HEK293 (cell line): Measurements from ENCODE around the gene STK38.

Experiments
- CTCF ChIA-PET: fragments of 350-600 bp; formaldehyde crosslinking; extraction: SDS; loops from one replicate; lab custom pipeline; 2021; ENCODE audit warnings: antibody characterized with exemption; lab: Yijun Ruan, JAX
- POLR2A ChIA-PET: fragments of 300-600 bp; formaldehyde crosslinking; extraction: SDS; loops from one replicate; lab custom pipeline; 2020; ENCODE audit warnings: antibody characterized with exemption, inconsistent platforms; lab: Yijun Ruan, JAX
- H3K27ac ChIP-seq: fragments of 200-500 bp; sonication (Bioruptor generic); 2 replicates; pipeline ENCODE4 v1.5.1; 2014; ENCODE audit warnings: low read depth, low read length, control low read depth, inconsistent platforms; ENCODE audit errors: extremely low read depth
- H3K36me3 ChIP-seq, 2 experiments: fragments of 200-500 bp in 1 of 2; sonication (Bioruptor generic) in 1 of 2; 1 replicate in 1 of 2; 2 replicates in 1 of 2; pipeline ENCODE4 v1.5.1; 2014 to 2017; ENCODE audit warnings: inconsistent platforms in 2 of 2, low read length in 2 of 2; ENCODE audit not compliant: control insufficient read depth in 2 of 2, insufficient read depth in 1 of 2
- H3K4me1 ChIP-seq: fragments of 200-500 bp; sonication (Bioruptor generic); 2 replicates; pipeline ENCODE4 v1.5.1; 2014; ENCODE audit warnings: mild to moderate bottlenecking, low read length, inconsistent platforms; ENCODE audit not compliant: control insufficient read depth, insufficient read depth
- H3K4me3 ChIP-seq: 2 replicates; pipeline ENCODE4 v1.5.1; 2011; ENCODE audit warnings: low read depth, mild to moderate bottlenecking, control low read depth, low read length, moderate library complexity
- H3K9me3 ChIP-seq: fragments of 200-500 bp; sonication (Bioruptor generic); 2 replicates; pipeline ENCODE4 v1.5.1; 2014; ENCODE audit warnings: low read depth, low read length, inconsistent platforms; ENCODE audit not compliant: control insufficient read depth, insufficient read depth
- OSR2 ChIP-seq: fragments of 450-650 bp; formaldehyde crosslinking; IDR thresholded peaks from 2 replicates; pipeline ENCODE4 v1.5.1; 2016; ENCODE audit warnings: missing biosample characterization, missing genetic modification characterization
- OVOL3 ChIP-seq: fragments of 450-650 bp; formaldehyde crosslinking; IDR thresholded peaks from 2 replicates; pipeline ENCODE4 v1.5.1; 2016; ENCODE audit warnings: missing biosample characterization, missing genetic modification characterization
- PRDM1 ChIP-seq: fragments of 450-650 bp; formaldehyde crosslinking; IDR thresholded peaks from 2 replicates; pipeline ENCODE4; 2016; ENCODE audit warnings: missing biosample characterization, missing genetic modification characterization
- ZFP37 ChIP-seq: fragments of 450-650 bp; formaldehyde crosslinking; IDR thresholded peaks from 2 replicates; pipeline ENCODE4 v1.5.1; 2016; ENCODE audit warnings: missing biosample characterization, missing genetic modification characterization
- ZIC2 ChIP-seq: fragments of 450-650 bp; formaldehyde crosslinking; IDR thresholded peaks from 2 replicates; pipeline ENCODE4 v1.5.1; 2016; ENCODE audit warnings: missing biosample characterization, missing genetic modification characterization
- ZNF138 ChIP-seq: fragments of 450-650 bp; formaldehyde crosslinking; IDR thresholded peaks from 2 replicates; pipeline ENCODE4 v1.5.1; 2016; ENCODE audit warnings: missing biosample characterization, missing genetic modification characterization, borderline replicate concordance
- ZNF341 ChIP-seq: fragments of 450-650 bp; formaldehyde crosslinking; IDR thresholded peaks from 2 replicates; pipeline ENCODE4; 2016; ENCODE audit warnings: low read depth, missing biosample characterization, missing genetic modification characterization
- ZNF354C ChIP-seq: fragments of 450-650 bp; formaldehyde crosslinking; IDR thresholded peaks from 2 replicates; pipeline ENCODE4 v1.5.1; 2016; ENCODE audit warnings: missing biosample characterization, missing genetic modification characterization, low read depth, borderline replicate concordance
- ZNF366 ChIP-seq: fragments of 450-650 bp; formaldehyde crosslinking; conservative IDR thresholded peaks from 2 replicates; pipeline ENCODE4 v1.5.1; 2016; ENCODE audit warnings: missing biosample characterization, missing genetic modification characterization
- ZNF426 ChIP-seq: fragments of 450-650 bp; formaldehyde crosslinking; IDR thresholded peaks from 2 replicates; pipeline ENCODE4 v1.5.1; 2017; ENCODE audit warnings: missing biosample characterization, missing genetic modification characterization, mild to moderate bottlenecking, inconsistent platforms, moderate library complexity
- ZNF555 ChIP-seq: fragments of 450-650 bp; formaldehyde crosslinking; conservative IDR thresholded peaks from 2 replicates; pipeline ENCODE4 v1.5.1; 2017; ENCODE audit warnings: missing biosample characterization, mild to moderate bottlenecking, missing genetic modification characterization, inconsistent platforms
- ZNF560 ChIP-seq: fragments of 450-650 bp; formaldehyde crosslinking; IDR thresholded peaks from 2 replicates; pipeline ENCODE4 v1.5.1; 2017; ENCODE audit warnings: missing biosample characterization, missing genetic modification characterization, borderline replicate concordance
- ZNF600 ChIP-seq: fragments of 450-650 bp; formaldehyde crosslinking; IDR thresholded peaks from 2 replicates; pipeline ENCODE4 v1.5.1; 2016; ENCODE audit warnings: missing biosample characterization, missing genetic modification characterization
- ZNF629 ChIP-seq: fragments of 450-650 bp; formaldehyde crosslinking; IDR thresholded peaks from 2 replicates; pipeline ENCODE4 v1.5.1; 2017; ENCODE audit warnings: missing biosample characterization, missing genetic modification characterization
- ZNF660 ChIP-seq: fragments of 450-650 bp; IDR thresholded peaks from 2 replicates; pipeline ENCODE4 v1.5.1; 2018; ENCODE audit warnings: missing biosample characterization, mild to moderate bottlenecking, missing genetic modification characterization
- ZNF677 ChIP-seq: fragments of 450-650 bp; IDR thresholded peaks from 2 replicates; pipeline ENCODE4 v1.5.0; 2018; ENCODE audit warnings: missing biosample characterization, mild to moderate bottlenecking, missing genetic modification characterization, moderate library complexity
- ZXDB ChIP-seq: fragments of 450-650 bp; formaldehyde crosslinking; IDR thresholded peaks from 2 replicates; pipeline ENCODE4 v1.5.1; 2016; ENCODE audit warnings: missing biosample characterization, missing genetic modification characterization
- TF ChIP-seq, protein P1 (sequence below): fragments of 450-650 bp; formaldehyde crosslinking; IDR thresholded peaks from 2 replicates; pipeline ENCODE4 v1.5.1; 2017; ENCODE audit warnings: missing biosample characterization, missing genetic modification characterization
- TF ChIP-seq, protein P2 (sequence below): fragments of 450-650 bp; formaldehyde crosslinking; IDR thresholded peaks from 2 replicates; pipeline ENCODE4 v1.5.1; 2017; ENCODE audit warnings: missing biosample characterization, missing genetic modification characterization
- TF ChIP-seq, protein P3 (sequence below): fragments of 450-650 bp; formaldehyde crosslinking; conservative IDR thresholded peaks from 2 replicates; pipeline ENCODE4 v1.5.1; 2016; ENCODE audit warnings: low read depth, missing biosample characterization, missing genetic modification characterization
- TF ChIP-seq, protein P4 (sequence below): fragments of 450-650 bp; formaldehyde crosslinking; IDR thresholded peaks from 2 replicates; pipeline ENCODE4 v1.5.1; 2016; ENCODE audit warnings: missing biosample characterization, missing genetic modification characterization

The STK38 gene

DNA sequence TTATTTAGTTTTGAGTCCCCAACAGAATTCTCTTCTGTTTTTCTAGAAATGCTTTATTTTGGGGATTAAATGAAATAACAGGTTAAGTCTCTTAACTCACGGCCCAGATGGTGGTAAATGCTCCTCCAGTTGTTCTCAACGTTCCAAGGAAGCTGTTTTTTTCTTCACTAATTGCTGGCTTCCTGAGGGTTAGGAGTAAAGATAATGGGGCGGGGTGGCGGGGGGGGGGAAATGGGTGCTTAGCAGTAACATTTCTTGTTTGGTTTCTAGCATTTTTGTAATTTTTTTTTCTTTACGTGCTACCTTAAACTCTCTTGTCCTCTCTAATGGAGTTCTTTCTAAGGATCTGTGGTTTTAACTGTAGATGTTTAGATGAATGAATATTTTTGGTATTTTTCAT lies 49.1 kb upstream of the STK38 start:
- peaks cover 47 to 68% of the 10 kb centered on the region in 2 experiments for H3K36me3 ChIP-seq
- H3K4me3 ChIP-seq: peak overlapping the region; percentile 90
- no peak for TF ChIP-seq ZNF138 (tag by site-specific recombination)
- TF ChIP-seq ZNF677 (tag by site-specific recombination): no peak
- TF ChIP-seq, protein P1, sequence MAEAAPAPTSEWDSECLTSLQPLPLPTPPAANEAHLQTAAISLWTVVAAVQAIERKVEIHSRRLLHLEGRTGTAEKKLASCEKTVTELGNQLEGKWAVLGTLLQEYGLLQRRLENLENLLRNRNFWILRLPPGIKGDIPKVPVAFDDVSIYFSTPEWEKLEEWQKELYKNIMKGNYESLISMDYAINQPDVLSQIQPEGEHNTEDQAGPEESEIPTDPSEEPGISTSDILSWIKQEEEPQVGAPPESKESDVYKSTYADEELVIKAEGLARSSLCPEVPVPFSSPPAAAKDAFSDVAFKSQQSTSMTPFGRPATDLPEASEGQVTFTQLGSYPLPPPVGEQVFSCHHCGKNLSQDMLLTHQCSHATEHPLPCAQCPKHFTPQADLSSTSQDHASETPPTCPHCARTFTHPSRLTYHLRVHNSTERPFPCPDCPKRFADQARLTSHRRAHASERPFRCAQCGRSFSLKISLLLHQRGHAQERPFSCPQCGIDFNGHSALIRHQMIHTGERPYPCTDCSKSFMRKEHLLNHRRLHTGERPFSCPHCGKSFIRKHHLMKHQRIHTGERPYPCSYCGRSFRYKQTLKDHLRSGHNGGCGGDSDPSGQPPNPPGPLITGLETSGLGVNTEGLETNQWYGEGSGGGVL (tag by site-specific recombination): no peak
- TF ChIP-seq, protein P2, sequence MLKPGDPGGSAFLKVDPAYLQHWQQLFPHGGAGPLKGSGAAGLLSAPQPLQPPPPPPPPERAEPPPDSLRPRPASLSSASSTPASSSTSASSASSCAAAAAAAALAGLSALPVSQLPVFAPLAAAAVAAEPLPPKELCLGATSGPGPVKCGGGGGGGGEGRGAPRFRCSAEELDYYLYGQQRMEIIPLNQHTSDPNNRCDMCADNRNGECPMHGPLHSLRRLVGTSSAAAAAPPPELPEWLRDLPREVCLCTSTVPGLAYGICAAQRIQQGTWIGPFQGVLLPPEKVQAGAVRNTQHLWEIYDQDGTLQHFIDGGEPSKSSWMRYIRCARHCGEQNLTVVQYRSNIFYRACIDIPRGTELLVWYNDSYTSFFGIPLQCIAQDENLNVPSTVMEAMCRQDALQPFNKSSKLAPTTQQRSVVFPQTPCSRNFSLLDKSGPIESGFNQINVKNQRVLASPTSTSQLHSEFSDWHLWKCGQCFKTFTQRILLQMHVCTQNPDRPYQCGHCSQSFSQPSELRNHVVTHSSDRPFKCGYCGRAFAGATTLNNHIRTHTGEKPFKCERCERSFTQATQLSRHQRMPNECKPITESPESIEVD: peak; percentile 54; the same call in 1 of the 2 replicates
- no peak for TF ChIP-seq OSR2
- TF ChIP-seq ZNF426 (tag by site-specific recombination): 0 out of 2 replicates have a peak, but pooled peaks have one; percentile 6
- no peak for TF ChIP-seq ZIC2 (tag by site-specific recombination)
- TF ChIP-seq, all 188 proteins: peak for 2
- Histone ChIP-seq H3K4me1 (peaks cover 10% of the 10 kb centered on the region; the same call in 1 of the 2 replicates), H3K9me3 (no peaks in the 10 kb centered on the region), H3K27ac (no peak overlapping the region)
- POLR2A ChIA-PET: interaction anchor here (0.5 to 2.4 kb wide), 14 partner anchors 10 to 1269 kb away, joined by 3 to 17 read pairs (median 6); no protein-coding TSS in a partner anchor
- CTCF ChIA-PET: interaction anchor here (1.4 to 1.7 kb wide), 2 partner anchors 10 to 18 kb away, joined by 5 to 6 read pairs; no protein-coding TSS in a partner anchor

- Histone ChIP-seq H3K4me1 (peaks cover 10% of the 10 kb centered on the region; the same call in 1 of the 2 replicates), H3K27ac (peak overlapping the region; percentile 89), H3K9me3 (no peaks in the 10 kb centered on the region), H3K36me3 (peaks cover 34 to 55% of the 10 kb centered on the region in 2 experiments), H3K4me3 (peak overlapping the region; percentile 90)
- POLR2A ChIA-PET: interaction anchor here (0.6 to 2.4 kb wide), 15 partner anchors 9 to 391 kb away, joined by 3 to 17 read pairs (median 5); partner anchors contain the start of genes CDKN1A and MTCH1
- CTCF ChIA-PET: interaction anchor here (0.6 to 1.7 kb wide), 5 partner anchors 12 to 765 kb away, joined by 3 to 6 read pairs (median 3); no protein-coding TSS in a partner anchor
- TF ChIP-seq ZNF660 (tag by site-specific recombination): 0 out of 2 replicates have a peak, but pooled peaks have one; percentile 9
- peak; percentile 89 for TF ChIP-seq ZNF341 (tag by site-specific recombination)
- peak; percentile 25; the same call in 1 of the 2 replicates for TF ChIP-seq ZNF366 (tag by site-specific recombination)
- peak; percentile 8; the same call in 1 of the 2 replicates for TF ChIP-seq ZNF426 (tag by site-specific recombination)
- no peak for TF ChIP-seq ZXDB (tag by site-specific recombination)
- TF ChIP-seq OVOL3: no peak
- TF ChIP-seq ZNF555 (tag by site-specific recombination): no peak
- TF ChIP-seq ZFP37 (tag by site-specific recombination): no peak
- TF ChIP-seq, protein P3, sequence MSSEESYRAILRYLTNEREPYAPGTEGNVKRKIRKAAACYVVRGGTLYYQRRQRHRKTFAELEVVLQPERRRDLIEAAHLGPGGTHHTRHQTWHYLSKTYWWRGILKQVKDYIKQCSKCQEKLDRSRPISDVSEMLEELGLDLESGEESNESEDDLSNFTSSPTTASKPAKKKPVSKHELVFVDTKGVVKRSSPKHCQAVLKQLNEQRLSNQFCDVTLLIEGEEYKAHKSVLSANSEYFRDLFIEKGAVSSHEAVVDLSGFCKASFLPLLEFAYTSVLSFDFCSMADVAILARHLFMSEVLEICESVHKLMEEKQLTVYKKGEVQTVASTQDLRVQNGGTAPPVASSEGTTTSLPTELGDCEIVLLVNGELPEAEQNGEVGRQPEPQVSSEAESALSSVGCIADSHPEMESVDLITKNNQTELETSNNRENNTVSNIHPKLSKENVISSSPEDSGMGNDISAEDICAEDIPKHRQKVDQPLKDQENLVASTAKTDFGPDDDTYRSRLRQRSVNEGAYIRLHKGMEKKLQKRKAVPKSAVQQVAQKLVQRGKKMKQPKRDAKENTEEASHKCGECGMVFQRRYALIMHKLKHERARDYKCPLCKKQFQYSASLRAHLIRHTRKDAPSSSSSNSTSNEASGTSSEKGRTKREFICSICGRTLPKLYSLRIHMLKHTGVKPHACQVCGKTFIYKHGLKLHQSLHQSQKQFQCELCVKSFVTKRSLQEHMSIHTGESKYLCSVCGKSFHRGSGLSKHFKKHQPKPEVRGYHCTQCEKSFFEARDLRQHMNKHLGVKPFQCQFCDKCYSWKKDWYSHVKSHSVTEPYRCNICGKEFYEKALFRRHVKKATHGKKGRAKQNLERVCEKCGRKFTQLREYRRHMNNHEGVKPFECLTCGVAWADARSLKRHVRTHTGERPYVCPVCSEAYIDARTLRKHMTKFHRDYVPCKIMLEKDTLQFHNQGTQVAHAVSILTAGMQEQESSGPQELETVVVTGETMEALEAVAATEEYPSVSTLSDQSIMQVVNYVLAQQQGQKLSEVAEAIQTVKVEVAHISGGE (tag by site-specific recombination): 0 out of 2 replicates have a peak, but pooled peaks have one; percentile 12
- TF ChIP-seq ZNF354C: no peak
- TF ChIP-seq, protein P2: 0 out of 2 replicates have a peak, but pooled peaks have one; percentile 21
- TF ChIP-seq PRDM1: peak; percentile 38; the same call in 1 of the 2 replicates
- no peak for TF ChIP-seq ZNF560 (tag by site-specific recombination)
- TF ChIP-seq ZNF629 (tag by site-specific recombination): 0 out of 2 replicates have a peak, but pooled peaks have one; percentile 11
- TF ChIP-seq, protein P4, sequence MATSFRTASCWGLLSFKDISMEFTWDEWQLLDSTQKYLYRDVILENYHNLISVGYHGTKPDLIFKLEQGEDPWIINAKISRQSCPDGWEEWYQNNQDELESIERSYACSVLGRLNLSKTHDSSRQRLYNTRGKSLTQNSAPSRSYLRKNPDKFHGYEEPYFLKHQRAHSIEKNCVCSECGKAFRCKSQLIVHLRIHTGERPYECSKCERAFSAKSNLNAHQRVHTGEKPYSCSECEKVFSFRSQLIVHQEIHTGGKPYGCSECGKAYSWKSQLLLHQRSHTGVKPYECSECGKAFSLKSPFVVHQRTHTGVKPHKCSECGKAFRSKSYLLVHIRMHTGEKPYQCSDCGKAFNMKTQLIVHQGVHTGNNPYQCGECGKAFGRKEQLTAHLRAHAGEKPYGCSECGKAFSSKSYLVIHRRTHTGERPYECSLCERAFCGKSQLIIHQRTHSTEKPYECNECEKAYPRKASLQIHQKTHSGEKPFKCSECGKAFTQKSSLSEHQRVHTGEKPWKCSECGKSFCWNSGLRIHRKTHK: no peak
- peak; percentile 22; the same call in 1 of the 2 replicates for TF ChIP-seq ZNF600 (tag by site-specific recombination)
Measured at GRCh38 chr6:36594816-36595643, 47.8 kb upstream of the STK38 start.
